OCI-LY1 (cell line): Measurements from ENCODE around the gene NDUFB7.
A peak's percentile ranks its signal among the peaks of the same experiment; 100 is the strongest.

Source experiments
- H2AFZ ChIP-seq: fragments of 200-600 bp; sonication (generic), shearing (Covaris generic); 2 replicates; pipeline ENCODE4 v1.6.0; 2014; ENCODE audit warnings: antibody characterized with exemption, mild to moderate bottlenecking, low read length
- H3F3A ChIP-seq: fragments of 200-600 bp; sonication (generic), shearing (Covaris generic); 2 replicates; pipeline ENCODE4 v1.6.0; 2014; ENCODE audit warnings: mild to moderate bottlenecking, antibody characterized with exemption, low read length, moderate library complexity; ENCODE audit not compliant: insufficient read depth
- H3K27ac ChIP-seq: fragments of 200-600 bp; sonication (generic); 2 replicates; pipeline ENCODE4 v1.5.1; 2014; ENCODE audit warnings: low read length, mixed run types, mild to moderate bottlenecking, low read depth; ENCODE audit not compliant: poor library complexity, severe bottlenecking
- H3K27me3 ChIP-seq: fragments of 200-600 bp; sonication (generic); 2 replicates; pipeline ENCODE4 v1.6.0; 2014; ENCODE audit warnings: antibody characterized with exemption, mild to moderate bottlenecking, low read length, moderate library complexity; ENCODE audit not compliant: insufficient read depth
- H3K36me3 ChIP-seq: fragments of 200-600 bp; sonication (generic); 2 replicates; pipeline ENCODE4 v1.6.1; 2014; ENCODE audit warnings: mild to moderate bottlenecking, antibody characterized with exemption, low read length, moderate library complexity, mixed read lengths; ENCODE audit not compliant: insufficient read depth
- H3K4me1 ChIP-seq: fragments of 200-600 bp; sonication (generic); 2 replicates; pipeline ENCODE4 v1.5.1; 2014; ENCODE audit warnings: mild to moderate bottlenecking, low read length, moderate library complexity; ENCODE audit not compliant: insufficient read depth, severe bottlenecking
- H3K4me2 ChIP-seq: fragments of 200-600 bp; sonication (generic), shearing (Covaris generic); 2 replicates; pipeline ENCODE4 v1.6.1; 2014; ENCODE audit warnings: low read length
- H3K4me3 ChIP-seq: fragments of 200-600 bp; sonication (generic); 2 replicates; pipeline ENCODE4 v1.5.1; 2014; ENCODE audit warnings: low read length, low read depth, mild to moderate bottlenecking, mixed read lengths; ENCODE audit not compliant: poor library complexity, severe bottlenecking
- H3K79me2 ChIP-seq: fragments of 200-600 bp; shearing (Covaris generic); 2 replicates; pipeline ENCODE4 v1.6.1; 2016; ENCODE audit warnings: mixed run types, low read length, mixed read lengths; ENCODE audit not compliant: insufficient read depth
- H3K9ac ChIP-seq: fragments of 200-600 bp; sonication (generic), shearing (Covaris generic); 2 replicates; pipeline ENCODE4 v1.6.1; 2014; ENCODE audit warnings: mild to moderate bottlenecking, low read length, mixed read lengths
- H3K9me2 ChIP-seq: fragments of 200-600 bp; sonication (generic), shearing (Covaris generic); 2 replicates; pipeline ENCODE4 v1.6.1; 2014; ENCODE audit warnings: low read depth, mild to moderate bottlenecking, low read length, mixed read lengths
- H3K9me3 ChIP-seq: fragments of 200-600 bp; shearing (Covaris generic); 2 replicates; pipeline ENCODE4 v1.6.1; 2014; ENCODE audit warnings: low read length, mixed read lengths
- H4K20me1 ChIP-seq: fragments of 200-600 bp; sonication (generic), shearing (Covaris generic); 2 replicates; pipeline ENCODE4 v1.6.0; 2016; ENCODE audit warnings: mild to moderate bottlenecking, low read length; ENCODE audit not compliant: insufficient read depth
- CTCF ChIP-seq: fragments of 200-600 bp; sonication (generic), shearing (Covaris generic); IDR thresholded peaks from 2 replicates; pipeline ENCODE4 v1.5.1; 2017; ENCODE audit warnings: mild to moderate bottlenecking, antibody characterized with exemption, low read length, moderate library complexity, mixed read lengths
- EZH2 ChIP-seq: fragments of 200-600 bp; sonication (generic), shearing (Covaris generic); IDR thresholded peaks from 2 replicates; pipeline ENCODE4 v1.8.0; 2017; ENCODE audit warnings: borderline replicate concordance, mixed run types, mild to moderate bottlenecking, antibody characterized with exemption, low read length, moderate library complexity, mixed read lengths

NDUFB7 gene

DNA sequence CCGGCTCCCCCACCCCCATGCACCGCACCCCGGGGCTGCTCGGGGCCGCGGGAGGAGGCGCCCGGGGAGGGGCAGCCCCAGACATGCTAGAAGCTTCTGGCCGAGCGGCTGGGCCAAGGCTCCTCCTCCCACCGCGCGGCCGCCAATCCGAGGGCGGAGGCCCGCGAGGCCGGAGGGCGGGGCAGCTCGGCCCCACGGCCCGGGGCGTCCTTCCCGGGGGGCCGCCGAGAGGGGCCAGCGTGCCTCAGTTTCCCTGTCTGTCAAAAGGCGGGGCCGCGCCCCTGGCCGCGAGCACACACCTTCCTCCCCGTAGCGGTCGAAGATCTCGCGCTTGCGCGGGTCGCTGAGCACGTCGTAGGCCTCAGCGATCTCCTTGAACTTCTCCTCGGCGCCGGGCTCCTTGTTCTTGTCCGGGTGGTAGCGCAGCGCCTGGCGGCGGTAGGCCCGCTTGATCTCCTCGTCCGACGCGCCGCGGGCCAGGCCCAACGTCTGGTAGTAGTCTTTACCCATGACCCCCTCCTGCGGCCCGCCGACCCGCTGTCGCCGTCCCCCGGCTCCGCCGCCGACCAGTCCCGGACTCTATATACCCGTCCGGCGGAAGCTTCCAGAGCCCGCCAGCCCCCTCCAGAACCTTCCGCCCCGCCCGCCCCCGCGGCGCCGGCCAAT, 53.9 kb downstream of the NDUFB7 start, which contains the start of gene DNAJB1:
DNAJB1 (minus strand) TSS at position 558 of the 666 bp plus-strand sequence; CDS start at position 510, 48 bp downstream.
- TF ChIP-seq EZH2 (no peak), CTCF (no peak)
- peak within 1 kb of the TSS; percentile 98 for H3K4me3 ChIP-seq

GRCh38 chr19:14517446-14517839, 54.4 kb downstream of the NDUFB7 start:
- H3K36me3 ChIP-seq: peaks cover 45% of the 10 kb centered on the region
- TF ChIP-seq EZH2: no peak
- TF ChIP-seq CTCF: no peak
- no peaks in the 10 kb centered on the region for H3K9me3 ChIP-seq
- H3K9me2 ChIP-seq: no peaks in the 10 kb centered on the region
- no peaks in the 10 kb centered on the region for H4K20me1 ChIP-seq
- H3K4me2 ChIP-seq: peak overlapping the region; percentile 84
- H3K4me3 ChIP-seq: peak overlapping the region; percentile 98
- no peak overlapping the region for H3K27ac ChIP-seq
- peak overlapping the region; percentile 99 for H3K9ac ChIP-seq
- peaks cover 36% of the 10 kb centered on the region for H3K4me1 ChIP-seq
- H3K79me2 ChIP-seq: peaks cover 16% of the 10 kb centered on the region
- H3F3A ChIP-seq: peaks cover 14% of the 10 kb centered on the region
- no peak overlapping the region for H2AFZ ChIP-seq
- no peaks in the 10 kb centered on the region for H3K27me3 ChIP-seq

More for the DNA sequence above, 53.9 kb downstream of the NDUFB7 start, which contains the start of gene DNAJB1:
- Histone ChIP-seq H4K20me1 (no peaks in the 10 kb centered on the region), H3K27ac (peak within 1 kb of the TSS; percentile 78), H3K4me1 (peaks cover 41% of the 10 kb centered on the region), H3K9ac (peak within 1 kb of the TSS; percentile 99), H3K9me2 (no peaks in the 10 kb centered on the region), H3K9me3 (no peaks in the 10 kb centered on the region), H2AFZ (no peak within 1 kb of the TSS), H3K27me3 (no peaks in the 10 kb centered on the region), H3K36me3 (peaks cover 40% of the 10 kb centered on the region), H3K79me2 (peaks cover 16% of the 10 kb centered on the region), H3F3A (peaks cover 14% of the 10 kb centered on the region), H3K4me2 (peak within 1 kb of the TSS; percentile 84)

- no peaks in the 10 kb centered on the region for H3K9me2 ChIP-seq
- H3K4me2 ChIP-seq: peak overlapping the region; percentile 84
- H3K9ac ChIP-seq: peak overlapping the region; percentile 99
- no peak overlapping the region for H3K27ac ChIP-seq
- no peaks in the 10 kb centered on the region for H3K9me3 ChIP-seq
- H2AFZ ChIP-seq: no peak overlapping the region
- TF ChIP-seq CTCF: no peak
- no peak for TF ChIP-seq EZH2
- peaks cover 16% of the 10 kb centered on the region for H3K79me2 ChIP-seq
- H3F3A ChIP-seq: peaks cover 14% of the 10 kb centered on the region
- H3K4me3 ChIP-seq: peak overlapping the region; percentile 98
- peaks cover 30% of the 10 kb centered on the region for H3K4me1 ChIP-seq
- H3K27me3 ChIP-seq: no peaks in the 10 kb centered on the region
- peaks cover 46% of the 10 kb centered on the region for H3K36me3 ChIP-seq
- no peaks in the 10 kb centered on the region for H4K20me1 ChIP-seq
Measured at GRCh38 chr19:14516746-14517438, 55.0 kb downstream of the NDUFB7 start.
